GM20000 (cell line): ENCODE data around the gene SIGLEC15.

Source experiments
- DNase-seq: peaks from one replicate; pipeline ENCODE4 v3.0.0; 2012; ENCODE audit warnings: low spot score
- TF ChIP-seq, protein P1 (sequence below): IDR thresholded peaks from 2 replicates; pipeline ENCODE4 v1.5.1; 2012; ENCODE audit warnings: mild to moderate bottlenecking, control low read depth; ENCODE audit errors: extremely low read depth, missing control alignments

The SIGLEC15 gene

GRCh38 chr18:45889419-45890064 is 64.1 kb downstream of the SIGLEC15 start:
- TF ChIP-seq, protein P1, sequence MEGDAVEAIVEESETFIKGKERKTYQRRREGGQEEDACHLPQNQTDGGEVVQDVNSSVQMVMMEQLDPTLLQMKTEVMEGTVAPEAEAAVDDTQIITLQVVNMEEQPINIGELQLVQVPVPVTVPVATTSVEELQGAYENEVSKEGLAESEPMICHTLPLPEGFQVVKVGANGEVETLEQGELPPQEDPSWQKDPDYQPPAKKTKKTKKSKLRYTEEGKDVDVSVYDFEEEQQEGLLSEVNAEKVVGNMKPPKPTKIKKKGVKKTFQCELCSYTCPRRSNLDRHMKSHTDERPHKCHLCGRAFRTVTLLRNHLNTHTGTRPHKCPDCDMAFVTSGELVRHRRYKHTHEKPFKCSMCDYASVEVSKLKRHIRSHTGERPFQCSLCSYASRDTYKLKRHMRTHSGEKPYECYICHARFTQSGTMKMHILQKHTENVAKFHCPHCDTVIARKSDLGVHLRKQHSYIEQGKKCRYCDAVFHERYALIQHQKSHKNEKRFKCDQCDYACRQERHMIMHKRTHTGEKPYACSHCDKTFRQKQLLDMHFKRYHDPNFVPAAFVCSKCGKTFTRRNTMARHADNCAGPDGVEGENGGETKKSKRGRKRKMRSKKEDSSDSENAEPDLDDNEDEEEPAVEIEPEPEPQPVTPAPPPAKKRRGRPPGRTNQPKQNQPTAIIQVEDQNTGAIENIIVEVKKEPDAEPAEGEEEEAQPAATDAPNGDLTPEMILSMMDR: no peak

DNA sequence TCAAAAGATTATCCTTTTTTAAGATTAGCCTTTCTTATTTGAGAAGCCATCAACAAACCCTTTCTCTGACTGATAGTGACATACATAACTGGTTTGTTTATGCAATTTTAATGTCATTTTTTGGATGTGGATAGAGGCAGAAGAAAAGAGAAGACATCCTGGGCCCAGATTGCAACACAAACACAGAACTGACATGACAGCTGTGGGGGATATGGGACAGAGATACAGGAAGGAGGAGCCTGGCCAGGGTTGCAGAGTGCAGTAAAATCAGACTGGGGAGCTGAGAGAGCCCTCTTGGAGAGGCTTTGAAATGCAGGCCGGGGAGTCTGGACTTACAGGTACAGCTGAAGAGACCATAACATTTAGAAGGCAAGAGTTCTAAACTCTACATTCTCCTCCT is 65.1 kb downstream of the SIGLEC15 start:
- no peak for DNase-seq
- TF ChIP-seq, protein P1: no peak

More at GRCh38 chr18:45889419-45890064, 64.1 kb downstream of the SIGLEC15 start:
- no peak for DNase-seq

GRCh38 chr18:45891806-45892205 is 66.3 kb downstream of the SIGLEC15 start:
- TF ChIP-seq, protein P1: no peak
- DNase-seq: no peak
